ENCODE measurements around the gene ABCF2. TPM values are rescaled to one million over a fixed set of nuclear protein-coding genes. Genes with fewer than 3 reads are reported as not detected.
A peak's percentile ranks its signal among the peaks of the same experiment; 100 is the strongest.

The ABCF2 gene
- total and polyA plus RNA-seq, 2 donors (not counting 1 experiment from before 2014, with no cell fraction given): 16.1 to 30.2 TPM

DNA sequence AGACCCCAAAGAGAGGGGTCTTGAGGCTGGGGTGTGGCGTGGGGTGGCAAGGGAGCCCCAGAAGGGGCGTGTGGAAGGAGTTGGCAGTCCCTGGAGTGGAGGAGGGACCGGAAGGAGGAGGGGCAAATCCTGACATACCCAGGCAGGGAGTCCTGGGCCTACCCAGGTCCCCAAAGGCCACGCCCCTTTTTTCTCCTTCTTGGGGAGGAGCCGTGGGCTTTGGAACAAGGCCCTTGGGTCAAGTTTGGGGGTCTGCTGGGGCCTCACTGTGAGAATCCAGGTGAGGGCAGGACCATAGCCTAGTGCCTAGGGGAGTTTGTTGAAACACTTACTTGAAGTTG lies 22.7 kb upstream of the ABCF2 start:
- H3K36me3 ChIP-seq (replicated peaks in 1 of 2; ENCODE audit: control extremely low read depth in 1 of 2, control insufficient read depth in 1 of 2, extremely low read depth in 1 of 2, insufficient read depth in 2 of 2, low read length in 1 of 2): no peaks in the 10 kb centered on the region
- CTCF ChIA-PET: no interaction called here
- Mint-ChIP-seq H3K27ac (no peak overlapping the region), H3K4me1 (peaks cover 41% of the 10 kb centered on the region), H3K27me3 (peaks cover 43% of the 10 kb centered on the region), H3K4me3 (peak overlapping the region; percentile 86), H3K9me3 (ENCODE audit: insufficient read depth) (no peaks in the 10 kb centered on the region)
- ATAC-seq (ENCODE audit: low read depth): no peak
- H3K27me3 ChIP-seq (replicated peaks in 1 of 4; ENCODE audit: control extremely low read depth in 1 of 4, control insufficient read depth in 3 of 4, insufficient read depth in 4 of 4, low read length in 3 of 4): peaks cover 0 to 71% (median 29%) of the 10 kb centered on the region in 4 experiments
- POLR2A ChIA-PET: interaction anchor here (0.5 kb wide), 1 partner anchor 23 kb away, joined by 3 read pairs; the partner anchor contains the start of gene ABCF2
- H3K4me1 ChIP-seq (ENCODE audit: control insufficient read depth in 2 of 2, insufficient read depth in 2 of 2, low read length in 2 of 2): peaks cover 33 to 42% of the 10 kb centered on the region in 2 donors
- intact Hi-C loops (cut with micrococcal nuclease): loop anchor here (2.0 to 5.0 kb wide), 3 partner anchors 53 to 383 kb away; partner anchors contain the start of gene NUB1
- TF ChIP-seq, protein P1, sequence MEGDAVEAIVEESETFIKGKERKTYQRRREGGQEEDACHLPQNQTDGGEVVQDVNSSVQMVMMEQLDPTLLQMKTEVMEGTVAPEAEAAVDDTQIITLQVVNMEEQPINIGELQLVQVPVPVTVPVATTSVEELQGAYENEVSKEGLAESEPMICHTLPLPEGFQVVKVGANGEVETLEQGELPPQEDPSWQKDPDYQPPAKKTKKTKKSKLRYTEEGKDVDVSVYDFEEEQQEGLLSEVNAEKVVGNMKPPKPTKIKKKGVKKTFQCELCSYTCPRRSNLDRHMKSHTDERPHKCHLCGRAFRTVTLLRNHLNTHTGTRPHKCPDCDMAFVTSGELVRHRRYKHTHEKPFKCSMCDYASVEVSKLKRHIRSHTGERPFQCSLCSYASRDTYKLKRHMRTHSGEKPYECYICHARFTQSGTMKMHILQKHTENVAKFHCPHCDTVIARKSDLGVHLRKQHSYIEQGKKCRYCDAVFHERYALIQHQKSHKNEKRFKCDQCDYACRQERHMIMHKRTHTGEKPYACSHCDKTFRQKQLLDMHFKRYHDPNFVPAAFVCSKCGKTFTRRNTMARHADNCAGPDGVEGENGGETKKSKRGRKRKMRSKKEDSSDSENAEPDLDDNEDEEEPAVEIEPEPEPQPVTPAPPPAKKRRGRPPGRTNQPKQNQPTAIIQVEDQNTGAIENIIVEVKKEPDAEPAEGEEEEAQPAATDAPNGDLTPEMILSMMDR (IDR thresholded peaks at IDR 0.05): no peak
- no peak for TF ChIP-seq EZH2 (IDR thresholded peaks at IDR 0.05; ENCODE audit: borderline replicate concordance, insufficient read depth, low read depth, low read length, poor library complexity, severe bottlenecking)
- H3K27ac ChIP-seq (ENCODE audit: low read length in 2 of 2): no peak overlapping the region
- no peak overlapping the region for H3K9ac ChIP-seq (ENCODE audit: low read length)
- H2AFZ ChIP-seq (ENCODE audit: insufficient read depth, low read depth, low read length, poor library complexity, severe bottlenecking): peak overlapping the region; percentile 82
- H3K4me3 ChIP-seq (ENCODE audit: control extremely low read depth in 1 of 5, extremely low read depth in 1 of 5, insufficient read depth in 1 of 5, low read depth in 2 of 5, low read length in 4 of 5): no peak overlapping the region
- peaks cover 0 to 15% (median 0%) of the 10 kb centered on the region in 3 donors for H3K9me3 ChIP-seq (ENCODE audit: control extremely low read depth in 1 of 3, control insufficient read depth in 2 of 3, insufficient read depth in 1 of 3, low read length in 2 of 3)
- peak overlapping the region; percentile 98 for H3K4me2 ChIP-seq (replicated peaks; ENCODE audit: low read depth, low read length, poor library complexity, severe bottlenecking)
- 45% methylated on average over 4 of the region's 5 CpGs for WGBS (ENCODE audit: insufficient coverage)
- no peaks in the 10 kb centered on the region for H3K79me2 ChIP-seq (ENCODE audit: control insufficient read depth, insufficient read depth, low read length)
- no peaks in the 10 kb centered on the region for H4K20me1 ChIP-seq (ENCODE audit: control insufficient read depth, insufficient read depth, low read length, poor library complexity, severe bottlenecking)
- peak; percentile 27 for DNase-seq

DNA sequence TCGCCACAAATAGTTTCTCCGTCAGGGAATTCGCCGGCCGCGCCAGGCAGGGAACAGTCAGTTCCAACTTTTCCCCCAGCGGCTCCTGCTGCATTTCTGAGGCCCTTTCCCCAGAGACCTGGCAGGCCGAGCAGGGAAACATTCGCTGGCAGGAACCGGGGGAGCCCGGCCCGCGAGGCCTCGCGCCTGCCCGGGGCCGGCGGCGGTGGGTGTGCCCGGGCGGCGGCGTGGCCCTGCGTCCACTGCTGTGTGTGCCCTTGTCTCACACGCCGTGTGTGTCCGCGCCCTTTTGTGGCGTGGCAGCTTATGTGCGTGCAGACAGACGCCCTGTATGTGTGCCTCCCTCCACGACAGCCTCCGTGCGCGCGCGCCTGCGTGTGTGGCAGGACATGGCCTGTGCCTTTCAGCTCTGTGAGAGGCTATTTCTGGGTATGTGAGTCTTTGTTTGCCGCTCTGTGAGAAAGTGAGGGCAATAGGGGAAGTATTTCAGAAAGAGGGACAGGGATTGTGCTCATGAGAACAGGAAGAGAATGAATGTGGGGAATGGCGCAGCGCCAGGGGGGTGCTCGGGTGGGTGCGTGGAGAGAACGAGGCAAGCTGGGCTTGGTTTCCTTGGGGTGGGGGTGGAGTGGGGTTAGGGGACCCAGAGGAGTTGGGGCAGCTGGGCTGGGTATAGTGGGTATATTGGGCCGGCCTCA lies 22.2 kb upstream of the ABCF2 start:
- Mint-ChIP-seq H3K4me1 (peaks cover 46% of the 10 kb centered on the region), H3K4me3 (peak overlapping the region; percentile 86), H3K27ac (peak overlapping the region; percentile 74), H3K27me3 (peaks cover 38% of the 10 kb centered on the region), H3K9me3 (ENCODE audit: insufficient read depth) (no peaks in the 10 kb centered on the region)
- peak overlapping the region; percentile 61 for H3K9ac ChIP-seq (ENCODE audit: low read length)
- H3K4me2 ChIP-seq (replicated peaks; ENCODE audit: low read depth, low read length, poor library complexity, severe bottlenecking): peak overlapping the region; percentile 98
- DNase-seq (peak; percentile 69), ATAC-seq (ENCODE audit: low read depth) (peak; percentile 9)
- CTCF ChIA-PET: no interaction called here
- peaks cover 0 to 16% (median 0%) of the 10 kb centered on the region in 3 donors for H3K9me3 ChIP-seq (ENCODE audit: control extremely low read depth in 1 of 3, control insufficient read depth in 2 of 3, insufficient read depth in 1 of 3, low read length in 2 of 3)
- intact Hi-C loops (cut with micrococcal nuclease): loop anchor here (2.0 to 5.0 kb wide), 3 partner anchors 54 to 383 kb away; partner anchors contain the start of gene NUB1
- 4% methylated on average over 45 of the region's 45 CpGs for WGBS (ENCODE audit: insufficient coverage)
- H3K4me1 ChIP-seq (ENCODE audit: control insufficient read depth in 2 of 2, insufficient read depth in 2 of 2, low read length in 2 of 2): peaks cover 39 to 47% of the 10 kb centered on the region in 2 donors
- peaks cover 0 to 75% (median 30%) of the 10 kb centered on the region in 4 experiments for H3K27me3 ChIP-seq (replicated peaks in 1 of 4; ENCODE audit: control extremely low read depth in 1 of 4, control insufficient read depth in 3 of 4, insufficient read depth in 4 of 4, low read length in 3 of 4)
- H2AFZ ChIP-seq (ENCODE audit: insufficient read depth, low read depth, low read length, poor library complexity, severe bottlenecking): peak overlapping the region; percentile 82
- H4K20me1 ChIP-seq (ENCODE audit: control insufficient read depth, insufficient read depth, low read length, poor library complexity, severe bottlenecking): no peaks in the 10 kb centered on the region
- POLR2A ChIA-PET: interaction anchor here (0.5 kb wide), 2 partner anchors 22 to 1479 kb away, joined by 3 read pairs; partner anchors contain the start of gene ABCF2
- peak overlapping the region in 3 of 5 experiments; percentile 54 to 69 (median 55) for H3K4me3 ChIP-seq (ENCODE audit: control extremely low read depth in 1 of 5, extremely low read depth in 1 of 5, insufficient read depth in 1 of 5, low read depth in 2 of 5, low read length in 4 of 5)
- no peaks in the 10 kb centered on the region for H3K79me2 ChIP-seq (ENCODE audit: control insufficient read depth, insufficient read depth, low read length)
- no peaks in the 10 kb centered on the region for H3K36me3 ChIP-seq (replicated peaks in 1 of 2; ENCODE audit: control extremely low read depth in 1 of 2, control insufficient read depth in 1 of 2, extremely low read depth in 1 of 2, insufficient read depth in 2 of 2, low read length in 1 of 2)
- no peak for TF ChIP-seq EZH2 (IDR thresholded peaks at IDR 0.05; ENCODE audit: borderline replicate concordance, insufficient read depth, low read depth, low read length, poor library complexity, severe bottlenecking)
- TF ChIP-seq, protein P1 (IDR thresholded peaks at IDR 0.05): no peak
- no peak overlapping the region for H3K27ac ChIP-seq (ENCODE audit: low read length in 2 of 2)
